ENCODE measurements around the gene TOR1AIP2.

The TOR1AIP2 gene

DNA sequence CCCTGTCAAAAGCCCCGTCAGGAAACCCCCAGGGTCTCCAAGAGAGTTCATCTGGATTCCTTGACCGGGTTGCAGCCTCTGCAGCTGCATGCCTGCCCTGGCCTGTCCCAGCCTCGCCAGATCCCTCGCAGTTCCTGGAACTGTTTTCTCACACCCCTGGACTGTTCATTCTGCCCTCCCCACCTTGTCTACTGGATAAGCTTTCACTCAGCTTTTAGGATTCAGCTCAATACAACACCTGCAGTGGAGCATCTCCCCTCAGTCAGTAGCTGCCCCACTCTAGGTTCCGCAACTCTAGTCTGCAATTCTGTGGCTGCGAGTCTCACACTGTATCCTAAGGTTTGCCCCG is 67.3 kb downstream of the TOR1AIP2 start:
- in situ Hi-C loops (cut with HindIII; ENCODE audit: low sequenced_read_pairs), result no loop called here
- TF ChIP-seq CTCF (IDR thresholded peaks at IDR 0.05; ENCODE audit: low read depth, low read length), result no peak
- DNase-seq (ENCODE audit: low read depth, low spot score), result no peak
- no peak overlapping the region for H3K4me3 ChIP-seq (ENCODE audit: low read depth, low read length)

DNA sequence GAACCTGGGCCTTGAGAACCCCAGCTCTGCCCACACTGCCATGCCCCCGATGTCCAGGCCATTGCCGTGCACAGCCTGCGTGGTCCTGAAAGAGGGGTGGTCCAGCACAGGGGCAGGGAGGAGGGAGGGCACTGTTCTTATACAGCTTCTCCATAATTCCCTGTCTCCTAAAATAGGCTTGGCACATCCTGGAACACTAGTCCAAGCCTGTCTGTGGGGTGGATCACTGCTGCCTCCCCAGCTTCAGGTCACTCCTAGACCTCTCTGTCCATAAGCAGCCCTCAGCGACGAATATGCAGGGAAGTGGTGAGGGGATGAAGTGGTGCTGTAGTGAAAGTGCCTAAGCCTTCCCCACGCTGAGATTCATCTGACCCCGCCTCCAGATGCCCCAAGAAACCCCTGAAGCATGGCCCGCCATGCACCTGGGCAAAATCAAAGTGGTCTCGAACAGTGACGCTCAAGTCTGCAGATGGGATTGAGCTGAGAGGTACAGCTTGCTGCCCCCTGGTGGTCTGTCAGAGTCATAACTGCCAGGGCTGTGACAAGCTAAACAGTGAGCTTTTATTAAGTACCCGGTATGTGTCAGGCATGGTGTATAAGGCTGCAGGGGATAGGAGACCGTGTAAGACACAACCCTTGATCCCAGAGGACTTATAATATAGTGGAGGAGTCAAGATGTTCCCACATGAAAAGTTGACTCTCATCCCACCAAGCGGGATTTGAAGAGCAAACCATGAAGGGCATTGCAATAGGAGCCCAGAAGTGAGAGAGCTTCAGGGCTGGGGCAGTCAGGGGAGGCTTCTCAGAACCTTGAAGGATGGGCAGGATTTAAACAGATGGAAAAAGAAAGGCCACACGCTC is 67.9 kb downstream of the TOR1AIP2 start:
- H3K4me3 ChIP-seq (ENCODE audit: low read depth, low read length), result no peak overlapping the region
- in situ Hi-C loops (cut with HindIII; ENCODE audit: low sequenced_read_pairs), result no loop called here
- peak; percentile 70 for DNase-seq (ENCODE audit: low read depth, low spot score)
- TF ChIP-seq CTCF (IDR thresholded peaks at IDR 0.05; ENCODE audit: low read depth, low read length), result peak; percentile 90

DNA sequence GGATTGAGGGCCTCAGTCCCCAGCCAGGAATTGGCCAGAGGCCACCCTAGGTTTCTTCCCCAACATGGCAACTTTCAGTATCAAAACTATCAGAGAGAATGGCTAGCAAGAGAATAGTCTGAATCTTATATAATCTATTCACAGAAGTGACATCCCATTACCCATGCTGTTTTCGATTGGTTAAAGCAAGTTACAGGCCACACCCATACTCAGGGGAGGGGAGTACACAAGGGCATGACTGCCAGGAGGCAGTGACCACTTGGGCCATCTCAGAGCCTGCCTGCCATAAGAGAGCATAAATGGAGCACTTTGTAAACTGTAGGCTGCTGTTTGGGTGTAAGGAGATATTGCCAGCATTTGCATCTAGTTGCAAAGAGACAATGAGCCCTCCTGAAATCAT is 69.1 kb downstream of the TOR1AIP2 start:
- no peak for TF ChIP-seq CTCF (IDR thresholded peaks at IDR 0.05; ENCODE audit: low read depth, low read length)
- in situ Hi-C loops (cut with HindIII; ENCODE audit: low sequenced_read_pairs), result no loop called here
- DNase-seq (ENCODE audit: low read depth, low spot score), result no peak
- no peak overlapping the region for H3K4me3 ChIP-seq (ENCODE audit: low read depth, low read length)

GRCh38 chr1:179807691-179808485 is 69.7 kb downstream of the TOR1AIP2 start:
- no peak for TF ChIP-seq CTCF (IDR thresholded peaks at IDR 0.05; ENCODE audit: low read depth, low read length)
- peak; percentile 67 for DNase-seq (ENCODE audit: low read depth, low spot score)
- no peak overlapping the region for H3K4me3 ChIP-seq (ENCODE audit: low read depth, low read length)
- in situ Hi-C loops (cut with HindIII; ENCODE audit: low sequenced_read_pairs), result no loop called here

GRCh38 chr1:179807291-179807690 is 70.3 kb downstream of the TOR1AIP2 start:
- TF ChIP-seq CTCF (IDR thresholded peaks at IDR 0.05; ENCODE audit: low read depth, low read length), result no peak
- no peak overlapping the region for H3K4me3 ChIP-seq (ENCODE audit: low read depth, low read length)
- in situ Hi-C loops (cut with HindIII; ENCODE audit: low sequenced_read_pairs), result no loop called here
- DNase-seq (ENCODE audit: low read depth, low spot score), result no peak

- no peak for TF ChIP-seq CTCF (IDR thresholded peaks at IDR 0.05; ENCODE audit: low read depth, low read length)
- no peak for DNase-seq (ENCODE audit: low read depth, low spot score)
- in situ Hi-C loops (cut with HindIII; ENCODE audit: low sequenced_read_pairs), result no loop called here
- no peak overlapping the region for H3K4me3 ChIP-seq (ENCODE audit: low read depth, low read length)
Observed at GRCh38 chr1:179806333-179806732, 71.3 kb downstream of the TOR1AIP2 start.
